ENCODE data around the gene AKAP17A.

The AKAP17A gene

DNA sequence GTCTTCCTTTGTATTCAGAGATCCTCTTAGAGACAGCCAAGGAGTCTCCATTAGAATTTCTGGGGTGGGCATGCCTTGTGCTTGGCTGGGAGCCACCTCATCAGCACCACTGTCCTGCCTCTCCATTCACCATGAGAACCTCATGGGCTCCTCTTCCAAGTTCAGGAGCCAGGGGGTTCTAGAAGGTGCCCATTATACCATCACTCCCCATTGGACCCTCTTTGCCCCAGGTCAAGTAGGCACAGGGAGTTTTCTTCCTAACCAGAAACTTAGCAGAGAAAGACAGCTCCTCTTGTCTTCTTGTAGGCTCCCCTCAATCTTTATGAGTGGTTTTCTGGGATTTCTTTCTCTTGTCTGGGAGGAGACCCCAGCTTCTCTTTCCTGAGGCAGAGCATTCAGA, 54.6 kb downstream of the AKAP17A start:
- H3K27ac ChIP-seq = no peak overlapping the region
- TF ChIP-seq, protein P1, sequence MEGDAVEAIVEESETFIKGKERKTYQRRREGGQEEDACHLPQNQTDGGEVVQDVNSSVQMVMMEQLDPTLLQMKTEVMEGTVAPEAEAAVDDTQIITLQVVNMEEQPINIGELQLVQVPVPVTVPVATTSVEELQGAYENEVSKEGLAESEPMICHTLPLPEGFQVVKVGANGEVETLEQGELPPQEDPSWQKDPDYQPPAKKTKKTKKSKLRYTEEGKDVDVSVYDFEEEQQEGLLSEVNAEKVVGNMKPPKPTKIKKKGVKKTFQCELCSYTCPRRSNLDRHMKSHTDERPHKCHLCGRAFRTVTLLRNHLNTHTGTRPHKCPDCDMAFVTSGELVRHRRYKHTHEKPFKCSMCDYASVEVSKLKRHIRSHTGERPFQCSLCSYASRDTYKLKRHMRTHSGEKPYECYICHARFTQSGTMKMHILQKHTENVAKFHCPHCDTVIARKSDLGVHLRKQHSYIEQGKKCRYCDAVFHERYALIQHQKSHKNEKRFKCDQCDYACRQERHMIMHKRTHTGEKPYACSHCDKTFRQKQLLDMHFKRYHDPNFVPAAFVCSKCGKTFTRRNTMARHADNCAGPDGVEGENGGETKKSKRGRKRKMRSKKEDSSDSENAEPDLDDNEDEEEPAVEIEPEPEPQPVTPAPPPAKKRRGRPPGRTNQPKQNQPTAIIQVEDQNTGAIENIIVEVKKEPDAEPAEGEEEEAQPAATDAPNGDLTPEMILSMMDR (IDR thresholded peaks at IDR 0.05) = no peak
- no peak for TF ChIP-seq ZFX (IDR thresholded peaks at IDR 0.05; ENCODE audit: borderline replicate concordance)

DNA sequence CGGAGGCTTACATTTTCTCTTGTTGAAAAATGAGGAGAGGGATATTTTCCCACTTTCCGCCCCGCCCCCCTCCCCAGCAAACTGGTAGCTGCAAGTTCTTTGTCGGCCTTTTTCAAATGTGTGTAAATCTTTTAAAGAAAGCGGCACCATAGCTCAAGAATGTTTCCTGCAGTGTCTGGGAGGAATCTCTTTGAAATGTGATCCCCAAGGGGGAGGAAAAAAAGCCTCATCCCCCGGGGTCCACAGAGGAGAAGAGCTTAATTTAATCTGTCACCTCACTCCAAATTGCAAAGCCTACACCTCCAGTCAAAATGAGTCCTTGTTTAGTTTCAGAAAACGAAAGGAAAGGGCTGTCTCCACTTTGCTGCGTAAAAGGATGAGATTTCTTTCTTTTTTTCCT, 58.2 kb downstream of the AKAP17A start:
- no peak overlapping the region for H3K27ac ChIP-seq
- TF ChIP-seq, protein P1 (IDR thresholded peaks at IDR 0.05) = no peak
- no peak for TF ChIP-seq ZFX (IDR thresholded peaks at IDR 0.05; ENCODE audit: borderline replicate concordance)

Measured in 22Rv1 (cell line).